Skeletal muscle cell (primary cell): ENCODE results near the gene PSME3.
"Not testable (repeated sequence)": the region's sequence is repeated elsewhere in the genome, so short reads cannot be mapped to it uniquely, and the experiment has no call there.

Experiments used
- DNase-seq: peaks from one replicate; pipeline ENCODE4 v3.0.0-alpha.2; 2010; ENCODE audit warnings: low read depth
- H3K4me3 ChIP-seq: 2 replicates; pipeline ENCODE4 v1.5.1; 2011; ENCODE audit warnings: low read depth, mild to moderate bottlenecking, control low read depth, low read length, moderate library complexity

Gene PSME3

DNA sequence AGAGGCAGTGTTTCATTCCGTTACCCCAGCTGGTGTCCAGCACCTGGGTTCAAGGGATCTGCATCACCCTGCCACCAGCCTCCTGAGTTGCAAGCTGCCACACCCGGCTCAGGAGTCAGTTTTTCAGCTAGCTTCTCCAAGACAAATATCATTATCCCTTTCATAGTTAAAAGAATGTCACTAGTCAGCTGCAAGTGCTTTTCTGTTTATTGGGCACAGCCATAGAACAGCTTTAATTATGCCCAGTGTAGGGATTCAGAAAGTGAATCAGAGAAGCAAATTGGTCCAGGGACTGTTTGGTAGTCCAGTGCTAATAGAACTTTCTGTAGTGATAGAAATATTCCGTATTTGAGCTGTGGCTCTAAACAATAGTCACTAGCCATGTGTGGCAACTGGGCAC is 14.9 kb downstream of the PSME3 start:
- no peak overlapping the region for H3K4me3 ChIP-seq
- DNase-seq, result no peak

- no peak for DNase-seq
- H3K4me3 ChIP-seq, result no peak overlapping the region
Measured at GRCh38 chr17:42849031-42849430, 15.8 kb downstream of the PSME3 start.

DNA sequence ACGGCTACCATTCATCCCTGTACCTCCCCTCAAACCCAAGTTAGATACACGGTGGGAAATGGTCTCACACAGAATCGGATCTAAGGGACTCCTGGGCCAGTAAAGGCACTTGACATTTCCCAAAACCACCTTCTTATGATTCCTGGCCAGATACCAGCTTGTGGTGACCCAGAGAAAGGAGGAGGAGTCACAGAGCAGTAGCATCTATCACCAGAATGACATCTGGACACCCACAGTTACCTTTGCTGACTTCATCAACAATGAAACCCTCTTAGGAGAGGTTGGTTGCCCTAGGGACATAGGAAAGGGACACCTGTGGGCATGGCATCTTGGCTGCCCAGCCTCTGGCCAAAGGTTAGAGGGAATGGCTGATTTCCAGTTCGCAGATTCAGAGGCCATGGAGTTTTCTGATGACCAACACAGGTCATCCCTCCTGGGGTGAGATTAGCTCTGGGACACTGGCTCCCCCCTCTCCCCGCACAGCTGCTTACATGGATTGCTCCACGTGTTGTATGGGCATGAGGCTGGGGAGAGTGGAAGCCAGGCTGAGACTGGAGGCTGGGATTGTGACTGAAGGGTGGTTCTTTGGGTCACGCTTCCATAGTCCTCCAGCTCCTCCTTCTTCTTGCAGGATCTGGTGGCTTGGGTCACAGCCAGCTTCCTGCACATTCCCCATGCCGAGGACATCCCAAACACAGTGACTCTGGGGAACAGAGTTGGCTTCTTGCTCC is 16.4 kb downstream of the PSME3 start:
- H3K4me3 ChIP-seq, result no peak overlapping the region
- DNase-seq, result no peak

DNA sequence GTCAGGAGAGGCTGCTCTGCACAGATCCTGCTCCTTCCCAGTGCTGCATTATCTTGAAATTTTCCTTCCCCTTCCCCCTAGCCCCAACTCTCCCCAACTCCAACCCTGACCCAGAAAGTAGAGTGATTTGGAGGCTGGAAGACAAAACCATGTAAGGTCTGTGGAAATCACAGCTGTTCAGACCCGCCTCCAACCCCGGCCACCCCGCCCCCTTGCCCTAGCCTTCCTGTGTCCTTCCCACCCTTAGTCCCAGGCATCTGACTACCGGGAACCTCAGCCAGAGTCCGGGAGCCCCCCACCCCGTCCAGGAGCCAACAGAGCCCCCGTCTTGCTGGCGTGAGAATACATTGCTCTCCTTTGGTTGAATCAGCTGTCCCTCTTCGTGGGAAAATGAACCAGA is 17.8 kb downstream of the PSME3 start, which contains the start of gene AOC3:
AOC3 (plus strand) TSS at position 246 of the 400 bp plus-strand sequence; CDS start at position 391, 145 bp downstream.
- H3K4me3 ChIP-seq, result no peak within 1 kb of the TSS
- no peak for DNase-seq

DNA sequence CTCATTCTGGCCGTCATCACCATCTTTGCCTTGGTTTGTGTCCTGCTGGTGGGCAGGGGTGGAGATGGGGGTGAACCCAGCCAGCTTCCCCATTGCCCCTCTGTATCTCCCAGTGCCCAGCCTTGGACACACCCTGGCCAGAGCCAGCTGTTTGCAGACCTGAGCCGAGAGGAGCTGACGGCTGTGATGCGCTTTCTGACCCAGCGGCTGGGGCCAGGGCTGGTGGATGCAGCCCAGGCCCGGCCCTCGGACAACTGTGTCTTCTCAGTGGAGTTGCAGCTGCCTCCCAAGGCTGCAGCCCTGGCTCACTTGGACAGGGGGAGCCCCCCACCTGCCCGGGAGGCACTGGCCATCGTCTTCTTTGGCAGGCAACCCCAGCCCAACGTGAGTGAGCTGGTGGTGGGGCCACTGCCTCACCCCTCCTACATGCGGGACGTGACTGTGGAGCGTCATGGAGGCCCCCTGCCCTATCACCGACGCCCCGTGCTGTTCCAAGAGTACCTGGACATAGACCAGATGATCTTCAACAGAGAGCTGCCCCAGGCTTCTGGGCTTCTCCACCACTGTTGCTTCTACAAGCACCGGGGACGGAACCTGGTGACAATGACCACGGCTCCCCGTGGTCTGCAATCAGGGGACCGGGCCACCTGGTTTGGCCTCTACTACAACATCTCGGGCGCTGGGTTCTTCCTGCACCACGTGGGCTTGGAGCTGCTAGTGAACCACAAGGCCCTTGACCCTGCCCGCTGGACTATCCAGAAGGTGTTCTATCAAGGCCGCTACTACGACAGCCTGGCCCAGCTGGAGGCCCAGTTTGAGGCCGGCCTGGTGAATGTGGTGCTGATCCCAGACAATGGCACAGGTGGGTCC is 18.4 kb downstream of the PSME3 start:
- H3K4me3 ChIP-seq, DNase-seq: not testable (repeated sequence)

DNA sequence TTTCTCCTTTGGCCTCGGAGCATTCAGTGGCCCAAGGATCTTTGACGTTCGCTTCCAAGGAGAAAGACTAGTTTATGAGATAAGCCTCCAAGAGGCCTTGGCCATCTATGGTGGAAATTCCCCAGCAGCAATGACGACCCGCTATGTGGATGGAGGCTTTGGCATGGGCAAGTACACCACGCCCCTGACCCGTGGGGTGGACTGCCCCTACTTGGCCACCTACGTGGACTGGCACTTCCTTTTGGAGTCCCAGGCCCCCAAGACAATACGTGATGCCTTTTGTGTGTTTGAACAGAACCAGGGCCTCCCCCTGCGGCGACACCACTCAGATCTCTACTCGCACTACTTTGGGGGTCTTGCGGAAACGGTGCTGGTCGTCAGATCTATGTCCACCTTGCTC is 19.2 kb downstream of the PSME3 start:
- H3K4me3 ChIP-seq, result no peak overlapping the region
- no peak for DNase-seq

GRCh38 chr17:42853004-42853403 is 19.8 kb downstream of the PSME3 start:
- no peak overlapping the region for H3K4me3 ChIP-seq
- no peak for DNase-seq

DNA sequence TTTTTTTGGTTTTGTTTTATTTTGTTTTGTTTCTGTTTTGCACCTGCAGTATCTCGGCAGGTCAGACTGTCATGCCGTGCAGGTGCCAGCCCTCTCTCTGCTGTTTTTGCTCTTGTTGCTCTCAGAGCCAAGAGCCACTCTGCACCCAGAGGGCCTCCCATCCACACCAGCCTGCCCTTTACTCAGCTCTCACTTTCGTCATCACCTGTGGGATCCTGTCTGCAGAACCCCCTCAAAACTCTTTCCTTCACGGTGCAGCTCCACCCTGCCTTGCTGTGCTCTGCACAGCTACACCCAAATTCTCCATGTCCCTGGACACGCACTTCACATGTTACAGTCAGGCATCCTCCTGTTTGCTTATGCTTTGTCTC is 20.4 kb downstream of the PSME3 start:
- DNase-seq, result no peak
- H3K4me3 ChIP-seq, result no peak overlapping the region

DNA sequence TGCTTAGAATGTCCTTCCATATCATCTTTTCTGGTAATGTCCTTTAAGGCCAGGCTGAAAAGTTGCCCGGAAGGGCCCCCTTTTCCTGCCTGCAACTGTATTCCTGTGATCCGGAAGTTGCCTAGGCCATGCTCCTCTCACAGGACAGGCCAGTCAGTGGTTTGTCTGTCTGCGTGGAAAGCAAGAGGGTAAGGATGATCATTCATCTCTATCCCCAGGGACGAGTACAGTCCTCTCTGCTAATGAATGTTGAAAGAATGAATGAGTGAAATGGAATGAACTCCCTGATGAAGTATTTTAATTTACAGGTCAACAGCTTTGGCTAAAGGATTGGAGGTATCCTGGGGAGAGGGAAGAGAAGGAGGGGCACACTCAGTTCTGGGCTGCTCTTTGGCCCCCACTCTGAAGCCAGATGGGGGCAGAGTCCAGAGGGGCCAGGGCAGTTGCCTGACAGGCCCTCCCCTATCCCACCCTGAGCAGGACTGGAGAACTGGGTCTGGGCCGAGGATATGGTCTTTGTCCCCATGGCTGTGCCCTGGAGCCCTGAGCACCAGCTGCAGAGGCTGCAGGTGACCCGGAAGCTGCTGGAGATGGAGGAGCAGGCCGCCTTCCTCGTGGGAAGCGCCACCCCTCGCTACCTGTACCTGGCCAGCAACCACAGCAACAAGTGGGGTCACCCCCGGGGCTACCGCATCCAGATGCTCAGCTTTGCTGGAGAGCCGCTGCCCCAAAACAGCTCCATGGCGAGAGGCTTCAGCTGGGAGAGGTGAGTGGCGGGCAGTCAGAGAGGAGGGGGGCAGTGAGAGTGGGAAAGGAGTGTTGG is 21.0 kb downstream of the PSME3 start:
- H3K4me3 ChIP-seq, result no peak overlapping the region
- no peak for DNase-seq

GRCh38 chr17:42855048-42855596 is 21.9 kb downstream of the PSME3 start:
- H3K4me3 ChIP-seq, result no peak overlapping the region

DNA sequence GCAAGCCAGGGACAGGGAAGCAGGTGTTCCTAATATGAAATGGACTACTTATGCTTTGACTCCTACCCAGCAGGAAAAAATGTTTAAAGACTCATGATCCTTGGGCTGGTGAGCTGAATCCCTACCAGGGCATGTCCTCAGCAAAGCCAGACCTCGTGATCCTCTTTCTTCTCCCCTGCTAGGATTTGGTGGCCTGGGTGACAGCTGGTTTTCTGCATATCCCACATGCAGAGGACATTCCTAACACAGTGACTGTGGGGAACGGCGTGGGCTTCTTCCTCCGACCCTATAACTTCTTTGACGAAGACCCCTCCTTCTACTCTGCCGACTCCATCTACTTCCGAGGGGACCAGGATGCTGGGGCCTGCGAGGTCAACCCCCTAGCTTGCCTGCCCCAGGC is 22.9 kb downstream of the PSME3 start:
- DNase-seq, H3K4me3 ChIP-seq: not testable (repeated sequence)

More at GRCh38 chr17:42855048-42855596, 21.9 kb downstream of the PSME3 start:
- no peak for DNase-seq

DNA sequence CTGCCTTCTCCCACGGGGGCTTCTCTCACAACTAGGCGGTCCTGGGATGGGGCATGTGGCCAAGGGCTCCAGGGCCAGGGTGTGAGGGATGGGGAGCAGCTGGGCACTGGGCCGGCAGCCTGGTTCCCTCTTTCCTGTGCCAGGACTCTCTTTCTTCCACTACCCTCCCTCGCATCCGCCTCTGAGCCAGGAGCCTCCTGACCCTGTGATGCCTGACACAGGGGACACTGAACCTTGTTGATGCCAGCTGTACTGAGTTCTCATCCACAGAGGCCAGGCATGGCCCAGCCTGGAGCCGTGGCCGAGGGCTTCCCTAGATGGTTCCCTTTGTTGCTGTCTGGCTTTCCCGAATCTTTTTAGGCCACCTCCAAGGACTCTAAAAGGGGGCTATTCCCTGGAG is 23.3 kb downstream of the PSME3 start:
- not testable (repeated sequence) for H3K4me3 ChIP-seq, DNase-seq

DNA sequence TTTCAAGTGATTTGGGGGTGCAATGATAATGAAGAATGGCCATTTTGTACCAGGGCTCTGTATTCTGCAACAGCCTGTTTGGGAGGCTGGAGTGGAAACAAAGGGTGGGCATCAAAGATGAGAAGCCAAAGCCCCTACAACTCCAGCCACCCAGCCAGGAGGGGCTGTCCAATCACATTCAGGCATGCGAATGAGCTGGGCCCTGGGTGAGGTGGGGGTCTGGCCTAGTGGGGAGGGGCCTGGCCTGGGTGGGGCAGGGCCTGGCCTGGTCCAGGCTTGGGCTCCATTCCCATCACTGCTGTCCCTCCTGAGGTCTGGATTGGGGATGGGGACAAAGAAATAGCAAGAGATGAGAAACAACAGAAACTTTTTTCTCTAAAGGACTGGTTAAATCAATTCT is 24.2 kb downstream of the PSME3 start:
- no peak for DNase-seq

DNA sequence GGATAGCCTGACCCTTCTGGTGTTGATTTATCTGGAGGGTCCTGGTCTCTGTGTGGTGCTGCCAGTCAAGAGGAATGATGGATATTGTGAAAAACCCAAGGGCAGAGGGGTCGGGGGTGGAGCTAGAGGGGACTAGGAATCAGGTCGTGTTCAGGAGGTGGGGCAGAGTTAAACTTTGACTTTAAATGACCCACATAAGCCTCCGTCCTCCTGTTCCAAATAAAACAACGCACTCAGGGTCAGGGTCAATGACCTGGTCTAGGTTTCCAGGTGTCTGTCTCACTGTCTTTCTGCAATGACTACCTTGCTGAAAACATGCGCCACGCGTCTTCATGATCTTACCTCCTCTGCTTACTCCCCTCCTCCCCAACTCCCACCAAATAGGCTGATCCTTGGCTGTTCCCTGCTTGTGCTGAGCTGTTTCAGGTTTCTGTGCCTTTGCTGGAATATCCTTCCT is 32.5 kb downstream of the PSME3 start:
- DNase-seq, result no peak
- no peak overlapping the region for H3K4me3 ChIP-seq

More for the DNA sequence above, 24.2 kb downstream of the PSME3 start:
- H3K4me3 ChIP-seq, result no peak overlapping the region

DNA sequence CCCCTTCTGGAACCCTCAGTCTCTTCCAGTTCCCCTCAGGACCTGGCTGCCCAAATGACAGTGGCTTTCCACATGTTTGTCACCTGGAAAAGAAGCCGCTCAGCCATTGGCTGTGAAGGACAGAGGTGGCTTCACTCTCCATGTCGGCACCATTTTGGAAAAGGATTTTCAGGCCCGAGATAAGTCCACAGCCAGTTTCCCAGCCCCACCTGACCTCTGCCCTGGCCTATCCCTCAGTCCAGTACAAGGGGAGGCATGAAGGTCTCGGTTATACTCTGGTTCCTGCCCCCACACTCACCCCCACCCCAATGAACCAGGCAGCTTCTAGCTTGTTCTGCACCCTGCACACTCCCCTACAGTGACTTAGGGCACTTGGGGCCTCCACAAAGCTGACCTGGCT is 33.0 kb downstream of the PSME3 start:
- no peak for DNase-seq
- H3K4me3 ChIP-seq, result no peak overlapping the region

- DNase-seq, result no peak
- no peak overlapping the region for H3K4me3 ChIP-seq
Measured at GRCh38 chr17:42866631-42867575, 33.7 kb downstream of the PSME3 start.

- DNase-seq, H3K4me3 ChIP-seq: not testable (repeated sequence)
Measured at GRCh38 chr17:42867694-42868261, 34.6 kb downstream of the PSME3 start.

- no peak for DNase-seq
- no peak overlapping the region for H3K4me3 ChIP-seq
Measured at GRCh38 chr17:42868338-42868737, 35.1 kb downstream of the PSME3 start.
